SK-N-SH treated with all-trans-retinoic acid at 6 μM for 48 hours (cell line): ENCODE results near the gene TMIE.

Source experiments
- ATAC-seq: fragments of 200-7000 bp; cut with Tn5 transposase; 3 replicates; pipeline ENCODE4 v1.9.1; 2020; ENCODE audit warnings: mild to moderate bottlenecking, moderate library complexity
- ARNTL ChIP-seq: fragments of 450-650 bp; formaldehyde crosslinking; IDR thresholded peaks from 2 replicates; pipeline ENCODE4 v1.5.0; 2020; ENCODE audit warnings: low read depth, mild to moderate bottlenecking, moderate library complexity, borderline replicate concordance
- BACH2 ChIP-seq: fragments of 250-450 bp; sonication (Bioruptor Pico); IDR thresholded peaks from 2 replicates; pipeline ENCODE4 v1.9.0; 2021; ENCODE audit warnings: mild to moderate bottlenecking, borderline replicate concordance
- CSDC2 ChIP-seq: fragments of 250-450 bp; sonication (Bioruptor Pico); IDR thresholded peaks from 2 replicates; pipeline ENCODE4 v1.5.0; 2020; ENCODE audit warnings: mild to moderate bottlenecking, moderate library complexity
- ESRRG ChIP-seq: fragments of 250-450 bp; sonication (Bioruptor Pico); IDR thresholded peaks from 2 replicates; pipeline ENCODE4 v1.6.1; 2021; ENCODE audit warnings: mild to moderate bottlenecking
- GLIS3 ChIP-seq: fragments of 250-450 bp; sonication (Bioruptor Pico); IDR thresholded peaks from 2 replicates; pipeline ENCODE4 v1.5.0; 2020; ENCODE audit warnings: mild to moderate bottlenecking, moderate library complexity
- ISL1 ChIP-seq: fragments of 250-450 bp; sonication (Bioruptor Pico); IDR thresholded peaks from 2 replicates; pipeline ENCODE4 v2.1.2; 2022; ENCODE audit warnings: mild to moderate bottlenecking, moderate library complexity
- OSR1 ChIP-seq: fragments of 250-450 bp; sonication (Bioruptor Pico); IDR thresholded peaks from 2 replicates; pipeline ENCODE4 v1.8.0; 2022; ENCODE audit warnings: moderate library complexity, mild to moderate bottlenecking, inconsistent platforms
- PPARA ChIP-seq: fragments of 250-450 bp; sonication (Bioruptor Pico); IDR thresholded peaks from 2 replicates; pipeline ENCODE4 v1.5.0; 2020; ENCODE audit warnings: mild to moderate bottlenecking, borderline replicate concordance
- RARB ChIP-seq: fragments of 250-450 bp; sonication (Bioruptor Pico); IDR thresholded peaks from 2 replicates; pipeline ENCODE4 v1.8.0; 2021; ENCODE audit warnings: mild to moderate bottlenecking, moderate library complexity
- SNAI2 ChIP-seq: fragments of 250-450 bp; sonication (Bioruptor Pico); IDR thresholded peaks from 2 replicates; pipeline ENCODE4 v1.5.0; 2020; ENCODE audit warnings: mild to moderate bottlenecking, moderate library complexity
- TOX ChIP-seq: fragments of 250-450 bp; sonication (Bioruptor Pico); IDR thresholded peaks from 2 replicates; pipeline ENCODE4 v1.8.0; 2021; ENCODE audit warnings: mild to moderate bottlenecking, moderate library complexity, borderline replicate concordance
- ZC3H10 ChIP-seq: fragments of 250-450 bp; sonication (Bioruptor Pico); IDR thresholded peaks from 2 replicates; pipeline ENCODE4 v1.5.1; 2021; ENCODE audit warnings: mild to moderate bottlenecking, moderate library complexity
- ZFP3 ChIP-seq: fragments of 250-450 bp; sonication (Bioruptor Pico); IDR thresholded peaks from 2 replicates; pipeline ENCODE4 v1.5.0; 2020; ENCODE audit warnings: mild to moderate bottlenecking, moderate library complexity
- ZNF565 ChIP-seq: fragments of 450-650 bp; formaldehyde crosslinking; conservative IDR thresholded peaks from 2 replicates; pipeline ENCODE4 v1.5.0; 2020; ENCODE audit warnings: low read depth, mild to moderate bottlenecking, moderate library complexity
- ZNF70 ChIP-seq: fragments of 450-650 bp; formaldehyde crosslinking; IDR thresholded peaks from 2 replicates; pipeline ENCODE4 v1.5.0; 2020; ENCODE audit warnings: mild to moderate bottlenecking, moderate library complexity
- ZNF8 ChIP-seq: fragments of 450-650 bp; formaldehyde crosslinking; IDR thresholded peaks from 2 replicates; pipeline ENCODE4 v1.5.0; 2020; ENCODE audit warnings: mild to moderate bottlenecking, moderate library complexity
- TF ChIP-seq, protein P1 (sequence below): fragments of 250-450 bp; sonication (Bioruptor Pico); IDR thresholded peaks from 2 replicates; pipeline ENCODE4 v1.8.0; 2020; ENCODE audit warnings: mild to moderate bottlenecking, moderate library complexity, borderline replicate concordance
- TF ChIP-seq, protein P2 (sequence below): fragments of 250-450 bp; sonication (Bioruptor Pico); IDR thresholded peaks from 2 replicates; pipeline ENCODE4 v1.5.1; 2021; ENCODE audit warnings: mild to moderate bottlenecking, moderate library complexity
- TF ChIP-seq, protein P3 (sequence below): fragments of 250-450 bp; sonication (Bioruptor Pico); IDR thresholded peaks from 2 replicates; pipeline ENCODE4 v1.8.0; 2021; ENCODE audit warnings: low read depth, mild to moderate bottlenecking, moderate library complexity, borderline replicate concordance
- TF ChIP-seq, protein P4 (sequence below): fragments of 250-450 bp; sonication (Bioruptor Pico); IDR thresholded peaks from 2 replicates; pipeline ENCODE4 v1.5.1; 2020; ENCODE audit warnings: low read depth, mild to moderate bottlenecking, moderate library complexity

TMIE gene

DNA sequence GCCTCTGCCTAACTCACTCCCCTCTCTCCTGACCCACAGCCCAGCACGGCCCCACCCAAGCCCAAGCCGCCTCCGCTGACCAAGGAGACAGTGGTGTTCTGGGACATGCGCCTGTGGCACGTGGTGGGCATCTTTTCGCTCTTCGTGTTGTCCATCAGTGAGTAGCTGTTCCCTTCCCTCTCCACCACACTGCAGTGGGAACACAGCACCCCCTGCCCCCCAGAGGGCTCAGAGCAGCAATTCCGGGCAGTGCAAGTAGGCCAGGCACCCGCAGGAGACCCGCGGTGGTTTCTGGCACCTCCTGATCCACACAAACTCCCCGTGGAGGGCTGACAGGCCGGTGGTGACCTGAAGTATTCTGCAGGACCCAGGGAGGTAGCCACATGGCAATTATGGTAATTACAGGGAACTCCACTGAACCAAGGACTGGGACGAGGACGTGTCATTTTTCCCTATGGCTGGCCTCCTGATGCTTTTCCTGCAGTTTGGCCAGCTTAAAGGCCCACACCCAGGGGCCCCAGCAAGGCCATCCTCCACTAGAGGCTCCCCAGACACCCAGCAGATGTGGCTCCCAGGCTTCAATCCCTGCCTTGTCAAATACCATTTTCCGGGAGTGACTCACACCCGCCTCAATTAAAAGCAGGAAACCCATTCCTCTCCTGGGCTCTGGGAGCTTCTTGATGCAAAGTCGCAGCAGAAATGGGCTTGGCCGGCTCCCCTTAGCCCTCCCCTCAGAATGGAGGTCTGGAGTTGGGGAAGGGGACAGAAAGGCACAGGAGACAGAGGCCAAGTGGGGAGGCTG, 4.8 kb downstream of the TMIE start:
- TF ChIP-seq, protein P1, sequence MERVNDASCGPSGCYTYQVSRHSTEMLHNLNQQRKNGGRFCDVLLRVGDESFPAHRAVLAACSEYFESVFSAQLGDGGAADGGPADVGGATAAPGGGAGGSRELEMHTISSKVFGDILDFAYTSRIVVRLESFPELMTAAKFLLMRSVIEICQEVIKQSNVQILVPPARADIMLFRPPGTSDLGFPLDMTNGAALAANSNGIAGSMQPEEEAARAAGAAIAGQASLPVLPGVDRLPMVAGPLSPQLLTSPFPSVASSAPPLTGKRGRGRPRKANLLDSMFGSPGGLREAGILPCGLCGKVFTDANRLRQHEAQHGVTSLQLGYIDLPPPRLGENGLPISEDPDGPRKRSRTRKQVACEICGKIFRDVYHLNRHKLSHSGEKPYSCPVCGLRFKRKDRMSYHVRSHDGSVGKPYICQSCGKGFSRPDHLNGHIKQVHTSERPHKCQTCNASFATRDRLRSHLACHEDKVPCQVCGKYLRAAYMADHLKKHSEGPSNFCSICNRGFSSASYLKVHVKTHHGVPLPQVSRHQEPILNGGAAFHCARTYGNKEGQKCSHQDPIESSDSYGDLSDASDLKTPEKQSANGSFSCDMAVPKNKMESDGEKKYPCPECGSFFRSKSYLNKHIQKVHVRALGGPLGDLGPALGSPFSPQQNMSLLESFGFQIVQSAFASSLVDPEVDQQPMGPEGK (CRISPR knock-in tag): no peak
- TF ChIP-seq ZNF565 (CRISPR knock-in tag) (no peak), BACH2 (no peak), RARB (no peak), OSR1 (CRISPR knock-in tag) (no peak), ZFP3 (CRISPR knock-in tag) (no peak), ZC3H10 (CRISPR knock-in tag) (no peak), PPARA (CRISPR knock-in tag) (no peak), ISL1 (CRISPR knock-in tag) (no peak), ZNF70 (CRISPR knock-in tag) (no peak), GLIS3 (CRISPR knock-in tag) (no peak), SNAI2 (CRISPR knock-in tag) (no peak), TOX (CRISPR knock-in tag) (no peak), ARNTL (CRISPR knock-in tag) (no peak), CSDC2 (no peak)
- TF ChIP-seq, protein P2, sequence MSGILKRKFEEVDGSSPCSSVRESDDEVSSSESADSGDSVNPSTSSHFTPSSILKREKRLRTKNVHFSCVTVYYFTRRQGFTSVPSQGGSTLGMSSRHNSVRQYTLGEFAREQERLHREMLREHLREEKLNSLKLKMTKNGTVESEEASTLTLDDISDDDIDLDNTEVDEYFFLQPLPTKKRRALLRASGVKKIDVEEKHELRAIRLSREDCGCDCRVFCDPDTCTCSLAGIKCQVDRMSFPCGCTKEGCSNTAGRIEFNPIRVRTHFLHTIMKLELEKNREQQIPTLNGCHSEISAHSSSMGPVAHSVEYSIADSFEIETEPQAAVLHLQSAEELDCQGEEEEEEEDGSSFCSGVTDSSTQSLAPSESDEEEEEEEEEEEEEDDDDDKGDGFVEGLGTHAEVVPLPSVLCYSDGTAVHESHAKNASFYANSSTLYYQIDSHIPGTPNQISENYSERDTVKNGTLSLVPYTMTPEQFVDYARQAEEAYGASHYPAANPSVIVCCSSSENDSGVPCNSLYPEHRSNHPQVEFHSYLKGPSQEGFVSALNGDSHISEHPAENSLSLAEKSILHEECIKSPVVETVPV (CRISPR knock-in tag): no peak
- TF ChIP-seq, protein P3, sequence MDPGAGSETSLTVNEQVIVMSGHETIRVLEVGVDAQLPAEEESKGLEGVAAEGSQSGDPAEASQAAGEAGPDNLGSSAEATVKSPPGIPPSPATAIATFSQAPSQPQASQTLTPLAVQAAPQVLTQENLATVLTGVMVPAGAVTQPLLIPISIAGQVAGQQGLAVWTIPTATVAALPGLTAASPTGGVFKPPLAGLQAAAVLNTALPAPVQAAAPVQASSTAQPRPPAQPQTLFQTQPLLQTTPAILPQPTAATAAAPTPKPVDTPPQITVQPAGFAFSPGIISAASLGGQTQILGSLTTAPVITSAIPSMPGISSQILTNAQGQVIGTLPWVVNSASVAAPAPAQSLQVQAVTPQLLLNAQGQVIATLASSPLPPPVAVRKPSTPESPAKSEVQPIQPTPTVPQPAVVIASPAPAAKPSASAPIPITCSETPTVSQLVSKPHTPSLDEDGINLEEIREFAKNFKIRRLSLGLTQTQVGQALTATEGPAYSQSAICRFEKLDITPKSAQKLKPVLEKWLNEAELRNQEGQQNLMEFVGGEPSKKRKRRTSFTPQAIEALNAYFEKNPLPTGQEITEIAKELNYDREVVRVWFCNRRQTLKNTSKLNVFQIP (CRISPR knock-in tag): no peak

DNA sequence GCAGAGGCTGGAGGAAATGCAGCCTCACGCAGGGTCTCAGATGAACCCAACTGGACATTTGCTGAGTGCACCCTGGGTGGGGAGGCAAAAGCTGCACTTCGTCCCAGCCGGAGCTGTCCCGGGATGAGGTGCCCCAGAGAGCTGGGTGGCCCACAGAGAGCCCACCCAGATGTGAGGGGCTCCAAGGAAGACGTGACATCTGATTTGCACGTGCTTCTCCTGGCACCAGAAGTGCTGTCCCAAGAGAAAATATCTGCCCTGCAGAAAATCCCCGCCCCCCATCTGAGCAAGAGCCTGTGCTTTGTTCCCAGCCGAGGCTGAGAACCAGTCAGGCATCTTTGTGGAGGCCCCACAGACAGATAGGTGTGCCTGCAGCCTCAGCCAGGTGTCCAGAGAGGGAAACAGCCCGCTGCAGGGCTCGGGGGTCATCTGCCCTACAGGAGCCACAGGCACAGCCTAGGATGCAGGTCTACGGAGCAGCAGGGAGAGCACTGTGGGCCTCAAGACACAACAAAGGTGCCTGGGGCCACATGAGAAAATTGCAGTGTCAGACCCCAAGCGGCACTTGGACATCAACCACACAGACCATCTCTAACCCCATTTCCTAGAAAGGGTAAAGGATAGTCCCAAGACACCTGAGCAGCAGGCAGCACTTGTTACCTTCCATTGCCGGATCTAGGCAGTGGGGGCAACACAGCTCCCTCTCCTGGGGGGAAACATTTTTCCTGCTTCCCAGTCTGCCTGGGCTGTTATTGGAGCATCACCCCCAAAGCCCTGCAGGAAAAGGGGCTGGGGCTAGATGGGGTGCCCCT, 5.8 kb downstream of the TMIE start:
- ATAC-seq: no peak
- TF ChIP-seq OSR1 (CRISPR knock-in tag): no peak
- no peak for TF ChIP-seq ZNF8 (CRISPR knock-in tag)

More for the DNA sequence above, 4.8 kb downstream of the TMIE start:
- peak; percentile 8; the same call in 1 of the 3 replicates for ATAC-seq

DNA sequence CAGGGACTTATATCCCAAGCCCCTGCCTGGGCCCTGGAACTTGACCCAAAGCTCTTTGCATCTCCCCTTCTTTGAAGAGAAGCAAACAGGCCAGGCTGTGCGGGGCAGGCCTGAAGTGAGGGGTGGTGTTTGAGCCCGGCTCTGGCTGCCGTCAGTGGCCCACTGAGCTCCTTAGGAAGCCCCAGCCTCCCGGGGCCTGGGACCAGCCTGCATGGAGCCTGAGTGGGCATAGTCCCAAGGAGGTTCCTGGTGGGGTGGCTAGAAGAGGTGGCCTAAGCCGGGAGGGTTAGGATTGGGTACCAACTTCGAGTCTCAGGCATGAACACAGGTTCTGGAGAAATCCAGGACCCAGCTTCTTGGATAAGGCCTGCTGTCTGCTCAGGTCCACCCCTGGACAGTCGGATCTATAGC, 6.4 kb downstream of the TMIE start:
- no peak for TF ChIP-seq ZFP3 (CRISPR knock-in tag)
- no peak for TF ChIP-seq ISL1 (CRISPR knock-in tag)
- TF ChIP-seq GLIS3 (CRISPR knock-in tag): no peak
- TF ChIP-seq ARNTL (CRISPR knock-in tag): no peak
- TF ChIP-seq, protein P1 (CRISPR knock-in tag): no peak
- no peak for TF ChIP-seq ZNF565 (CRISPR knock-in tag)
- TF ChIP-seq, protein P2 (CRISPR knock-in tag): no peak
- no peak for TF ChIP-seq ZNF70 (CRISPR knock-in tag)
- no peak for TF ChIP-seq TOX (CRISPR knock-in tag)
- TF ChIP-seq ESRRG (CRISPR knock-in tag): no peak
- TF ChIP-seq OSR1 (CRISPR knock-in tag): no peak
- TF ChIP-seq, protein P4, sequence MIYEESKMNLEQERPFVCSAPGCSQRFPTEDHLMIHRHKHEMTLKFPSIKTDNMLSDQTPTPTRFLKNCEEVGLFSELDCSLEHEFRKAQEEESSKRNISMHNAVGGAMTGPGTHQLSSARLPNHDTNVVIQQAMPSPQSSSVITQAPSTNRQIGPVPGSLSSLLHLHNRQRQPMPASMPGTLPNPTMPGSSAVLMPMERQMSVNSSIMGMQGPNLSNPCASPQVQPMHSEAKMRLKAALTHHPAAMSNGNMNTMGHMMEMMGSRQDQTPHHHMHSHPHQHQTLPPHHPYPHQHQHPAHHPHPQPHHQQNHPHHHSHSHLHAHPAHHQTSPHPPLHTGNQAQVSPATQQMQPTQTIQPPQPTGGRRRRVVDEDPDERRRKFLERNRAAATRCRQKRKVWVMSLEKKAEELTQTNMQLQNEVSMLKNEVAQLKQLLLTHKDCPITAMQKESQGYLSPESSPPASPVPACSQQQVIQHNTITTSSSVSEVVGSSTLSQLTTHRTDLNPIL: no peak
- no peak for TF ChIP-seq RARB
- no peak for TF ChIP-seq SNAI2 (CRISPR knock-in tag)
- TF ChIP-seq CSDC2: no peak
- no peak for TF ChIP-seq PPARA (CRISPR knock-in tag)
- ATAC-seq: no peak
